Activated CD4-positive, alpha-beta T cell treated with anti-CD3 and anti-CD28 coated beads for 36 hours (primary cell): ENCODE measurements around the gene NUDT14. TPM values are rescaled to one million over a fixed set of nuclear protein-coding genes. Genes with fewer than 3 reads are reported as not detected.

ENCODE experiments used
- ATAC-seq: fragments of 200-7000 bp; cut with Tn5 transposase; one replicate; pipeline ENCODE4 v1.10.0; 2021; ENCODE audit warnings: mild to moderate bottlenecking, moderate library complexity
- CTCF ChIA-PET: fragments of 350-600 bp; sonication (Branson Sonifier 250); formaldehyde crosslinking; loops from one replicate; lab custom pipeline; 2021; ENCODE audit warnings: antibody characterized with exemption; lab: Charles Lee
- POLR2A ChIA-PET: fragments of 350-600 bp; sonication (Branson Sonifier 250); formaldehyde crosslinking; loops from one replicate; lab custom pipeline; 2021; ENCODE audit warnings: antibody characterized with exemption, inconsistent platforms; lab: Charles Lee
- DNase-seq: peaks from one replicate; pipeline ENCODE4 v3.0.0-alpha.2; 2020
- H3K27ac Mint-ChIP-seq: one replicate; pipeline ENCODE4 v1.8.0; 2021; ENCODE audit warnings: mixed read lengths
- H3K27me3 Mint-ChIP-seq: one replicate; pipeline ENCODE4 v1.8.0; 2021; ENCODE audit warnings: mixed read lengths
- H3K36me3 Mint-ChIP-seq: one replicate; pipeline ENCODE4 v1.8.0; 2021; ENCODE audit warnings: low read depth, mixed read lengths
- H3K4me1 Mint-ChIP-seq: one replicate; pipeline ENCODE4 v1.8.0; 2021; ENCODE audit warnings: mixed read lengths
- H3K4me3 Mint-ChIP-seq: one replicate; pipeline ENCODE4 v1.8.0; 2021; ENCODE audit warnings: mild to moderate bottlenecking, moderate library complexity, mixed read lengths
- H3K9me3 Mint-ChIP-seq: one replicate; pipeline ENCODE4 v1.8.0; 2021; ENCODE audit warnings: low read depth, mixed read lengths
- intact Hi-C, 2 experiments: fragments of 100-400 bp; cut with DNase I in 1 of 2; cut with micrococcal nuclease in 1 of 2; formaldehyde crosslinking; loops; one replicate each; pipeline versions ENCODE4 v1.14.2 to v1.15.1; 2022 to 2024; cut with DNase I, micrococcal nuclease
- total RNA-seq, 2 experiments: library from RNA; stranded (reverse); gene quantifications; one replicate each; pipeline ENCODE4 v1.2.3, GENCODE V29; 2021

Gene NUDT14
- total RNA-seq, 2 experiments from 2014 or later, result 12.3 to 13.5 TPM

- ChIA-PET POLR2A (no interaction called here), CTCF (no interaction called here)
- Mint-ChIP-seq H3K4me1 (no peaks in the 10 kb centered on the region), H3K27me3 (no peaks in the 10 kb centered on the region), H3K9me3 (no peaks in the 10 kb centered on the region), H3K36me3 (peaks cover 22% of the 10 kb centered on the region), H3K27ac (no peak overlapping the region), H3K4me3 (no peak overlapping the region)
- ATAC-seq, result no peak
- no peak for DNase-seq
- intact Hi-C loops, result no loop called here
These were observed 38.6 kb upstream of the NUDT14 start for GRCh38 chr14:105219753-105220152.

GRCh38 chr14:105219043-105219612 is 38.0 kb upstream of the NUDT14 start:
- peaks cover 22% of the 10 kb centered on the region for H3K36me3 Mint-ChIP-seq
- intact Hi-C loops, result no loop called here
- H3K4me3 Mint-ChIP-seq, result no peak overlapping the region
- no peaks in the 10 kb centered on the region for H3K4me1 Mint-ChIP-seq
- no peaks in the 10 kb centered on the region for H3K9me3 Mint-ChIP-seq
- H3K27ac Mint-ChIP-seq, result no peak overlapping the region
- ATAC-seq (no peak), DNase-seq (no peak)
- ChIA-PET CTCF (no interaction called here), POLR2A (no interaction called here)
- H3K27me3 Mint-ChIP-seq, result no peaks in the 10 kb centered on the region

- no peak for ATAC-seq
- Mint-ChIP-seq H3K36me3 (peaks cover 22% of the 10 kb centered on the region), H3K27ac (no peak overlapping the region), H3K9me3 (no peaks in the 10 kb centered on the region), H3K4me1 (no peaks in the 10 kb centered on the region), H3K4me3 (no peak overlapping the region), H3K27me3 (no peaks in the 10 kb centered on the region)
- DNase-seq, result no peak
- intact Hi-C loops, result no loop called here
- ChIA-PET CTCF (no interaction called here), POLR2A (no interaction called here)
These were observed 37.5 kb upstream of the NUDT14 start for GRCh38 chr14:105218611-105219010.

GRCh38 chr14:105217774-105218173 is 36.7 kb upstream of the NUDT14 start:
- intact Hi-C loops, result no loop called here
- ChIA-PET CTCF (no interaction called here), POLR2A (no interaction called here)
- DNase-seq (no peak), ATAC-seq (no peak)
- no peak overlapping the region for H3K4me3 Mint-ChIP-seq
- no peaks in the 10 kb centered on the region for H3K9me3 Mint-ChIP-seq
- H3K4me1 Mint-ChIP-seq, result no peaks in the 10 kb centered on the region
- H3K36me3 Mint-ChIP-seq, result peaks cover 19% of the 10 kb centered on the region
- no peak overlapping the region for H3K27ac Mint-ChIP-seq
- no peaks in the 10 kb centered on the region for H3K27me3 Mint-ChIP-seq

- Mint-ChIP-seq H3K4me3 (no peak overlapping the region), H3K27ac (no peak overlapping the region), H3K27me3 (no peaks in the 10 kb centered on the region), H3K9me3 (no peaks in the 10 kb centered on the region), H3K36me3 (peaks cover 13% of the 10 kb centered on the region), H3K4me1 (no peaks in the 10 kb centered on the region)
- CTCF ChIA-PET, result no interaction called here
- POLR2A ChIA-PET, result no interaction called here
- ATAC-seq (no peak), DNase-seq (no peak)
- intact Hi-C loops, result no loop called here
These were observed 35.6 kb upstream of the NUDT14 start for GRCh38 chr14:105216490-105217247.

GRCh38 chr14:105215602-105216001 is 34.5 kb upstream of the NUDT14 start:
- intact Hi-C loops, result no loop called here
- DNase-seq, result no peak
- peaks cover 12% of the 10 kb centered on the region for H3K36me3 Mint-ChIP-seq
- H3K4me1 Mint-ChIP-seq, result no peaks in the 10 kb centered on the region
- no peak overlapping the region for H3K4me3 Mint-ChIP-seq
- ChIA-PET POLR2A (no interaction called here), CTCF (no interaction called here)
- ATAC-seq, result no peak
- no peaks in the 10 kb centered on the region for H3K9me3 Mint-ChIP-seq
- H3K27me3 Mint-ChIP-seq, result no peaks in the 10 kb centered on the region
- H3K27ac Mint-ChIP-seq, result no peak overlapping the region

- H3K9me3 Mint-ChIP-seq, result no peaks in the 10 kb centered on the region
- ChIA-PET POLR2A (no interaction called here), CTCF (no interaction called here)
- ATAC-seq (no peak), DNase-seq (no peak)
- intact Hi-C loops, result no loop called here
- no peak overlapping the region for H3K27ac Mint-ChIP-seq
- peaks cover 12% of the 10 kb centered on the region for H3K36me3 Mint-ChIP-seq
- H3K4me1 Mint-ChIP-seq, result no peaks in the 10 kb centered on the region
- no peak overlapping the region for H3K4me3 Mint-ChIP-seq
- no peaks in the 10 kb centered on the region for H3K27me3 Mint-ChIP-seq
These were observed 33.3 kb upstream of the NUDT14 start for GRCh38 chr14:105214324-105214915.

GRCh38 chr14:105213361-105213760 is 32.2 kb upstream of the NUDT14 start:
- POLR2A ChIA-PET, result no interaction called here
- no peak overlapping the region for H3K27ac Mint-ChIP-seq
- no peaks in the 10 kb centered on the region for H3K27me3 Mint-ChIP-seq
- H3K36me3 Mint-ChIP-seq, result peaks cover 10% of the 10 kb centered on the region
- no peak overlapping the region for H3K4me3 Mint-ChIP-seq
- no peaks in the 10 kb centered on the region for H3K9me3 Mint-ChIP-seq
- CTCF ChIA-PET, result interaction anchor here (0.8 kb wide), 1 partner anchor 130 kb away, joined by 3 read pairs; no protein-coding TSS in a partner anchor
- ATAC-seq (no peak), DNase-seq (no peak)
- intact Hi-C loops, result no loop called here
- H3K4me1 Mint-ChIP-seq, result no peaks in the 10 kb centered on the region

- POLR2A ChIA-PET, result no interaction called here
- Mint-ChIP-seq H3K4me1 (no peaks in the 10 kb centered on the region), H3K36me3 (peaks cover 10% of the 10 kb centered on the region), H3K9me3 (no peaks in the 10 kb centered on the region), H3K27me3 (no peaks in the 10 kb centered on the region), H3K4me3 (no peak overlapping the region), H3K27ac (no peak overlapping the region)
- intact Hi-C loops, result no loop called here
- no peak for DNase-seq
- CTCF ChIA-PET, result interaction anchor here (0.8 kb wide), 1 partner anchor 131 kb away, joined by 3 read pairs; no protein-coding TSS in a partner anchor
- ATAC-seq, result no peak
These were observed 31.6 kb upstream of the NUDT14 start for GRCh38 chr14:105212541-105213300.

- DNase-seq, result no peak
- Mint-ChIP-seq H3K36me3 (peaks cover 10% of the 10 kb centered on the region), H3K4me1 (no peaks in the 10 kb centered on the region), H3K27ac (no peak overlapping the region), H3K27me3 (no peaks in the 10 kb centered on the region), H3K4me3 (no peak overlapping the region), H3K9me3 (no peaks in the 10 kb centered on the region)
- ATAC-seq, result no peak
- intact Hi-C loops, result no loop called here
- ChIA-PET CTCF (no interaction called here), POLR2A (no interaction called here)
These were observed 30.6 kb upstream of the NUDT14 start for GRCh38 chr14:105211758-105212089.

GRCh38 chr14:105211086-105211757 is 30.1 kb upstream of the NUDT14 start:
- intact Hi-C loops, result no loop called here
- no peak overlapping the region for H3K27ac Mint-ChIP-seq
- ATAC-seq, result no peak
- H3K27me3 Mint-ChIP-seq, result no peaks in the 10 kb centered on the region
- CTCF ChIA-PET, result interaction anchor here (0.6 kb wide), 1 partner anchor 581 kb away, joined by 3 read pairs; no protein-coding TSS in a partner anchor
- DNase-seq, result no peak
- H3K36me3 Mint-ChIP-seq, result peaks cover 10% of the 10 kb centered on the region
- no peaks in the 10 kb centered on the region for H3K4me1 Mint-ChIP-seq
- POLR2A ChIA-PET, result no interaction called here
- H3K9me3 Mint-ChIP-seq, result no peaks in the 10 kb centered on the region
- no peak overlapping the region for H3K4me3 Mint-ChIP-seq
